ENCODE results near the gene IRF1.

DNA sequence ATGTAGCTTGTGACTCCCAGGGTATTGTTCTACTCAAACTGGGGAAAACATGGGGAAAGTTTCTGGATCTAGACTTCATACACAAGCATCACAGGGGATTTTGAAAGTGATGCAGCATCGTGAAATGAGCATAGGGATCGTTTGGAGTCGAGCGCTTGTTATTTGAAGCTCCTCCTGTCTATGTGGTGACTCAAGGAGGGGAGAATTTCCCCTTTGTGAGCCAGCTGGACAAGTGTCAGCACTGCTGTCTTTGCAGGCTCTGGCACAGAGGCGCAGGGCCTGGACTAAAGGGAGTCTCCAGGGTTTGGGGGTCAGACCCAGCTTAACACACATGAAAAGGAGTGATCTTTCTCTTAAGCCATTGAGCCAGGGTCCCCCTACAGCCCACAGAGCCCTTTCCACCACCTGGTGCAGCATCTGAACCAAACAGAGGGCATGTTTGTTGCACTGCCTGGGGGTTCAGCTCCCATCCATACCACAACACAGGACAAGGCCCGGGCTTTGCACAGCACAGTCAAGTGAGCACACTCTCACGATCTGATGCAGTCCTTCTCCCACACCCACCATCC is 51.0 kb downstream of the IRF1 start:
- no peak for TF ChIP-seq POLR2A (IDR thresholded peaks at IDR 0.05)
- TF ChIP-seq CTCF (IDR thresholded peaks at IDR 0.05): no peak
- TF ChIP-seq POLR2AphosphoS5 (IDR thresholded peaks at IDR 0.05): peak in 1 of 3 donors; percentile 21
- no peak for TF ChIP-seq EP300 (IDR thresholded peaks at IDR 0.05)
